ENCODE measurements around the gene GPR55. TPM values are rescaled to one million over a fixed set of nuclear protein-coding genes. Genes with fewer than 3 reads are reported as not detected.

The GPR55 gene
- total and polyA plus RNA-seq, 2 donors (not counting 3 experiments of a cell fraction or from before 2014, with no cell fraction given), result not detected

DNA sequence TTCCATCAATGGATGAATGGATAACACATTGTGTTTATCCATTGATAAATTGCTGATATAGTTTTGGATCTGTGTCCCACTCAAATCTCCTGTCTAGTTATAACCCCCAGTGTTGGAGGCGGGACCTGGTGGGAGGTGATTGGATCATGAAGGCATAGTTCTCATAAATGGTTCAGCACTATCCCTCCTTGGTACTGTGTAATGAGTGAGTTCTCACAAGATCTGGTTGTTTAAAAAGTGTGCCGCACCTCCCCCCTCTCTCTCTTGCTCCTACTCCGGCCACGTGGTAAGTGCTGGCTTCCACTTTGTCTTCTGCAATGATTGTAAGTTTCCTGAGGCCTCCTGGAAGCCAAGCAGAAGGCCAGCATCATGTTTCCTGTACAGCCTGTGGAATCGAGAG lies 47.0 kb upstream of the GPR55 start:
- dilution Hi-C loops (cut with MboI; ENCODE audit: extremely low pct_ligation_motif_present, low sequenced_read_pairs), result no loop called here
- Histone ChIP-seq H3K79me2 (ENCODE audit: control insufficient read depth, insufficient read depth, low read length) (no peaks in the 10 kb centered on the region), H3K36me3 (ENCODE audit: control insufficient read depth in 2 of 2, extremely low read depth in 1 of 2, insufficient read depth in 2 of 2, low read length in 2 of 2) (no peaks in the 10 kb centered on the region), H3K4me3 (replicated peaks in 1 of 3; ENCODE audit: insufficient read depth in 1 of 3, low read depth in 1 of 3, low read length in 3 of 3) (no peak overlapping the region), H3K4me2 (ENCODE audit: insufficient read depth, low read length) (no peak overlapping the region), H3K9ac (replicated peaks; ENCODE audit: extremely low read depth, insufficient read depth, low read length) (no peak overlapping the region), H3K9me1 (replicated peaks; ENCODE audit: control insufficient read depth, extremely low read depth, insufficient read depth, low read length) (no peaks in the 10 kb centered on the region), H3K9me3 (replicated peaks; ENCODE audit: control insufficient read depth, insufficient read depth, low read length) (no peaks in the 10 kb centered on the region), H3K27me3 (ENCODE audit: control insufficient read depth in 2 of 2, insufficient read depth in 2 of 2, low read length in 2 of 2) (no peaks in the 10 kb centered on the region), H2AFZ (ENCODE audit: low read depth, low read length) (no peak overlapping the region), H4K20me1 (replicated peaks; ENCODE audit: control insufficient read depth, extremely low read depth, insufficient read depth, low read length) (no peaks in the 10 kb centered on the region), H3K27ac (ENCODE audit: insufficient read depth, low read depth, low read length) (no peak overlapping the region), H3K4me1 (ENCODE audit: control insufficient read depth, extremely low read depth, insufficient read depth, low read length) (no peaks in the 10 kb centered on the region)
- TF ChIP-seq MYC (IDR thresholded peaks at IDR 0.05; ENCODE audit: low read depth, low read length), result no peak
- no peak for TF ChIP-seq POLR2AphosphoS5 (IDR thresholded peaks at IDR 0.05; ENCODE audit: insufficient read depth, low read depth, low read length)
- TF ChIP-seq EZH2 (IDR thresholded peaks at IDR 0.05; ENCODE audit: borderline replicate concordance, low read depth, low read length, severe bottlenecking), result no peak
- TF ChIP-seq, protein P1, sequence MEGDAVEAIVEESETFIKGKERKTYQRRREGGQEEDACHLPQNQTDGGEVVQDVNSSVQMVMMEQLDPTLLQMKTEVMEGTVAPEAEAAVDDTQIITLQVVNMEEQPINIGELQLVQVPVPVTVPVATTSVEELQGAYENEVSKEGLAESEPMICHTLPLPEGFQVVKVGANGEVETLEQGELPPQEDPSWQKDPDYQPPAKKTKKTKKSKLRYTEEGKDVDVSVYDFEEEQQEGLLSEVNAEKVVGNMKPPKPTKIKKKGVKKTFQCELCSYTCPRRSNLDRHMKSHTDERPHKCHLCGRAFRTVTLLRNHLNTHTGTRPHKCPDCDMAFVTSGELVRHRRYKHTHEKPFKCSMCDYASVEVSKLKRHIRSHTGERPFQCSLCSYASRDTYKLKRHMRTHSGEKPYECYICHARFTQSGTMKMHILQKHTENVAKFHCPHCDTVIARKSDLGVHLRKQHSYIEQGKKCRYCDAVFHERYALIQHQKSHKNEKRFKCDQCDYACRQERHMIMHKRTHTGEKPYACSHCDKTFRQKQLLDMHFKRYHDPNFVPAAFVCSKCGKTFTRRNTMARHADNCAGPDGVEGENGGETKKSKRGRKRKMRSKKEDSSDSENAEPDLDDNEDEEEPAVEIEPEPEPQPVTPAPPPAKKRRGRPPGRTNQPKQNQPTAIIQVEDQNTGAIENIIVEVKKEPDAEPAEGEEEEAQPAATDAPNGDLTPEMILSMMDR (IDR thresholded peaks at IDR 0.05; ENCODE audit: extremely low read depth in 1 of 2, insufficient read depth in 1 of 2, low read depth in 1 of 2, low read length in 2 of 2), result no peak
- no peak for TF ChIP-seq POLR2A (IDR thresholded peaks at IDR 0.05; ENCODE audit: low read depth, low read length)
- TF ChIP-seq, protein P2, sequence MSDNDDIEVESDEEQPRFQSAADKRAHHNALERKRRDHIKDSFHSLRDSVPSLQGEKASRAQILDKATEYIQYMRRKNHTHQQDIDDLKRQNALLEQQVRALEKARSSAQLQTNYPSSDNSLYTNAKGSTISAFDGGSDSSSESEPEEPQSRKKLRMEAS (IDR thresholded peaks at IDR 0.05; ENCODE audit: insufficient read depth, insufficient read length), result no peak
- no peak for TF ChIP-seq FOS (IDR thresholded peaks at IDR 0.05; ENCODE audit: borderline replicate concordance, insufficient read depth, low read length)
- no peak for TF ChIP-seq GATA2 (IDR thresholded peaks at IDR 0.05; ENCODE audit: insufficient read depth, insufficient read length, low read depth, low read length)
- TF ChIP-seq JUN (IDR thresholded peaks at IDR 0.05; ENCODE audit: borderline replicate concordance, insufficient read depth, insufficient read length, low read depth), result no peak
- ChIA-PET POLR2A (no interaction called here), CTCF (no interaction called here)
- FAIRE-seq (no peak), DNase-seq (ENCODE audit: low read depth, low spot score) (no peak)
- BruUV-seq (replicated peaks), result no TSS peak
- intact Hi-C loops (cut with micrococcal nuclease), result no loop called here

Measured in endothelial cell of umbilical vein (primary cell).